Kidney (tissue), 14 donors: Measurements from ENCODE around the gene FGFR2. TPM values are rescaled to one million over a fixed set of nuclear protein-coding genes. Genes with fewer than 3 reads are reported as not detected.
"Not testable (repeated sequence)": the region's sequence is repeated elsewhere in the genome, so short reads cannot be mapped to it uniquely, and the experiment has no call there.

Experiments used
- DNase-seq, 5 donors: peaks; one replicate each; pipeline ENCODE4 v3.0.0-alpha.2; 2013 to 2020
- FAIRE-seq: peaks from 2 replicates; lab custom pipeline; 2012; peaks lifted over from hg19 to GRCh38; lab: Jason Lieb, UNC
- H3K27ac ChIP-seq, 2 donors: one replicate each; pipeline ENCODE4 v1.7.0; 2013; ENCODE audit warnings: low read depth in 2 of 2, low read length in 2 of 2, inconsistent platforms in 1 of 2
- H3K27me3 ChIP-seq: one replicate; pipeline ENCODE4 v1.7.1; 2013; ENCODE audit warnings: low read length, inconsistent platforms; ENCODE audit not compliant: control insufficient read depth, insufficient read depth
- H3K36me3 ChIP-seq, 3 donors: one replicate each; pipeline versions ENCODE4 v1.7.0 to v1.7.1; 2013; ENCODE audit warnings: low read length in 3 of 3, control low read depth in 1 of 3, inconsistent platforms in 1 of 3; ENCODE audit not compliant: insufficient read depth in 3 of 3, control insufficient read depth in 2 of 3
- H3K4me1 ChIP-seq, 3 donors: one replicate each; pipeline versions ENCODE4 v1.7.0 to v1.7.1; 2013; ENCODE audit warnings: low read length in 3 of 3, inconsistent platforms in 1 of 3, low read depth in 1 of 3; ENCODE audit not compliant: control insufficient read depth in 2 of 3, insufficient read depth in 2 of 3
- H3K4me3 ChIP-seq, 3 donors: one replicate each; pipeline versions ENCODE4 v1.7.0 to v1.8.1; 2013; ENCODE audit warnings: low read length in 3 of 3, control low read depth in 1 of 3, inconsistent platforms in 1 of 3
- H3K9ac ChIP-seq, 3 donors: one replicate each; pipeline versions ENCODE4 v1.7.0 to v1.7.1; 2013; ENCODE audit warnings: low read length in 3 of 3, control low read depth in 1 of 3, inconsistent platforms in 1 of 3
- H3K9me3 ChIP-seq, 3 donors: one replicate each; pipeline versions ENCODE4 v1.7.0 to v1.7.1; 2013; ENCODE audit warnings: low read length in 3 of 3, control low read depth in 1 of 3, inconsistent platforms in 1 of 3; ENCODE audit not compliant: control insufficient read depth in 2 of 3, insufficient read depth in 1 of 3
- CTCF ChIP-seq: IDR thresholded peaks from 3 replicates; pipeline ENCODE4 v1.5.1; 2012; ENCODE audit warnings: mild to moderate bottlenecking, moderate library complexity, borderline replicate concordance; ENCODE audit not compliant: insufficient read depth; ENCODE audit errors: extremely low read depth
- intact Hi-C: fragments of 100-400 bp; cut with DNase I; formaldehyde crosslinking; loops from one replicate; pipeline ENCODE4 v1.11.1; 2022
- polyA plus RNA-seq: library from polyadenylated mRNA; stranded (reverse); fragments of 350-450 nt; fragmentation: Illumina TruSeq; extraction: RNeasy Lipid Tissue Mini Kit (QIAGEN cat#74804); gene quantifications from one replicate; pipeline ENCODE4 v1.2.3, GENCODE V29; 2014; ENCODE audit warnings: low read depth, low replicate concordance; ENCODE audit not compliant: insufficient read depth
- total RNA-seq: library from RNA; stranded (reverse); fragmentation: NEBNext Ultra II Directional; extraction: Animal tissue kit (Norgen Biotek cat#: 25700); gene quantifications from one replicate; pipeline ENCODE4 v1.2.1, GENCODE V29; 2021
- donor health status: control.
- donor health status: control.
- donor health status: control.
- donor health status: control.
- donor health status: control.
- donor health status: DM: yes; HTN: yes; CAD: no.
- donor health status: Normal renal cell carcinoma (clear cell type).

FGFR2 gene
- total and polyA plus RNA-seq, 2 donors from 2014 or later, result 20.2 to 59.4 TPM

GRCh38 chr10:121524157-121524817, 74.0 kb downstream of the FGFR2 start:
- H3K27ac ChIP-seq, result peak overlapping the region; percentile 73 to 90
- H3K4me1 ChIP-seq, result peaks cover 30 to 51% (median 35%) of the 10 kb centered on the region in 3 donors
- H3K9ac ChIP-seq, result peak overlapping the region in 1 of 3 donors; percentile 7
- TF ChIP-seq CTCF, result no peak
- no peaks in the 10 kb centered on the region for H3K36me3 ChIP-seq
- H3K4me3 ChIP-seq, result no peak overlapping the region
- no peaks in the 10 kb centered on the region for H3K9me3 ChIP-seq
- peak in 3 of 5 donors; percentile 43 to 52 (median 51) for DNase-seq
- intact Hi-C loops, result no loop called here
- no peaks in the 10 kb centered on the region for H3K27me3 ChIP-seq
- no peak for FAIRE-seq

GRCh38 chr10:121522831-121523230, 75.4 kb downstream of the FGFR2 start:
- no peaks in the 10 kb centered on the region for H3K36me3 ChIP-seq
- FAIRE-seq (no peak), DNase-seq (no peak)
- intact Hi-C loops, result no loop called here
- H3K4me1 ChIP-seq, result peaks cover 30 to 51% (median 35%) of the 10 kb centered on the region in 3 donors
- H3K4me3 ChIP-seq, result no peak overlapping the region
- peak overlapping the region; percentile 73 to 90 for H3K27ac ChIP-seq
- no peaks in the 10 kb centered on the region for H3K27me3 ChIP-seq
- no peak for TF ChIP-seq CTCF
- no peaks in the 10 kb centered on the region for H3K9me3 ChIP-seq
- H3K9ac ChIP-seq, result no peak overlapping the region

DNA sequence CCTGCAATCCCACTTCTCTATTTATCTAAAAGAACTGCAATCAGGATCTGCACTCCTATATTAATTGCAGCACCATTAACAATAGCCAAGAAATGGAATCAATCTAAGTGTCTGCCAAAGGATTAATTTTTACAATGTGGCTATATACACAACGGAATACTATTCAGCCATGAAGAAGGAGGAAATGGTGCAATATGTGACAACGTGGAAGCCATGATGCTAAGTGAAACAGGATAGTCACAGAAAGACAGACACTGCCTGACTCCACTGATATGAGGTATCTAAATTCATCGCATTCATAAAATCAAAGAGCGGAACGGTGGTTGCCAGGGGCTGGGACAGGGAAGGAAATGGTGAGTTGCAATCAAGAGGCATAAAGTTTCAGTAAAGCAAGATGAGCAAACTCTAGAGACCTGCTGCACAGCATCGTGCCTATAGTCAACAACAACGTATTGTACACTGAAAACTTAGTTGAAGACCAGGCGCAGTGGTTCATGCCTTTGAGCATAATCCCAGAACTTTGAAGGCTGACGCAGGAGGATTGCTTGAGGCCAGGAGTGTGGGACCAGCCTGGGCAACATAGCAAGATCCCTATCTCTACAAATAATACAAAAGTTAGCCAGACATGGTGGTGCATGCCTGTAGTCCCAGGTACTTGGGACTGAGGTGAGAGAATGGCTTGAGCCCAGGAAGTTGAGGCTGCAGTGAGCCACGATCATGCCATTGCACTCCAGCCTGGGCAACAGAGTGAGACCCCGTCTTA, 76.3 kb downstream of the FGFR2 start:
- intact Hi-C loops, result no loop called here
- H3K9me3 ChIP-seq, result no peaks in the 10 kb centered on the region
- peaks cover 27 to 47% (median 28%) of the 10 kb centered on the region in 3 donors for H3K4me1 ChIP-seq
- FAIRE-seq, result no peak
- no peak overlapping the region for H3K27ac ChIP-seq
- H3K4me3 ChIP-seq, result no peak overlapping the region
- H3K9ac ChIP-seq, result no peak overlapping the region
- no peaks in the 10 kb centered on the region for H3K27me3 ChIP-seq
- no peak for TF ChIP-seq CTCF
- H3K36me3 ChIP-seq, result no peaks in the 10 kb centered on the region
- no peak for DNase-seq

- intact Hi-C loops, H3K36me3 ChIP-seq, H3K27ac ChIP-seq, DNase-seq, H3K9me3 ChIP-seq, H3K4me3 ChIP-seq, FAIRE-seq, H3K27me3 ChIP-seq, H3K9ac ChIP-seq: not testable (repeated sequence)
- peaks cover 13 to 32% (median 17%) of the 10 kb centered on the region in 3 donors for H3K4me1 ChIP-seq
Observed at GRCh38 chr10:121520526-121520925, 77.7 kb downstream of the FGFR2 start.
